ENCODE measurements around the gene SH3PXD2A. TPM values are rescaled to one million over a fixed set of nuclear protein-coding genes. Genes with fewer than 3 reads are reported as not detected.

The SH3PXD2A gene
- total and polyA plus RNA-seq, 2 of the 4 experiments (the other 2 are of a cell fraction), result 6.3 to 23.0 TPM

- Histone ChIP-seq H4K20me1 (ENCODE audit: insufficient read depth, low read length) (peaks cover 9% of the 10 kb centered on the region), H3K9me3 (ENCODE audit: control insufficient read depth, insufficient read depth, low read length) (no peaks in the 10 kb centered on the region), H2AK9ac (replicated peaks; ENCODE audit: low read depth, low read length, poor library complexity) (no peak overlapping the region), H3K27me3 (ENCODE audit: control insufficient read depth, insufficient read depth, low read length) (no peaks in the 10 kb centered on the region), H3K14ac (replicated peaks; ENCODE audit: low read depth, low read length) (no peak overlapping the region), H2AK5ac (ENCODE audit: low read depth, low read length) (no peak overlapping the region), H3K9ac (ENCODE audit: low read depth, low read length) (no peak overlapping the region), H2BK15ac (ENCODE audit: low read depth, low read length) (no peak overlapping the region), H3K4ac (ENCODE audit: low read depth, low read length) (no peak overlapping the region), H2BK120ac (ENCODE audit: low read depth, low read length) (no peak overlapping the region), H4K91ac (ENCODE audit: insufficient read depth, low read depth, low read length) (no peak overlapping the region), H3K9me1 (ENCODE audit: insufficient read depth, low read length) (peaks cover 4% of the 10 kb centered on the region), H3K4me2 (ENCODE audit: low read depth, low read length) (no peak overlapping the region), H3K36me3 (ENCODE audit: control insufficient read depth, insufficient read depth, low read length) (peaks cover 5% of the 10 kb centered on the region; the same call in 1 of the 2 replicates), H2BK5ac (ENCODE audit: low read depth, low read length, poor library complexity, severe bottlenecking) (no peak overlapping the region), H2AFZ (replicated peaks; ENCODE audit: low read length, poor library complexity) (no peak overlapping the region), H3K18ac (ENCODE audit: low read depth, low read length) (no peak overlapping the region), H3K23ac (ENCODE audit: low read depth, low read length) (no peak overlapping the region), H3K4me3 (ENCODE audit: insufficient read depth, low read depth, low read length) (no peak overlapping the region), H2BK20ac (ENCODE audit: low read depth, low read length) (no peak overlapping the region), H4K8ac (ENCODE audit: low read depth in 2 of 2, low read length in 2 of 2) (no peak overlapping the region), H3K27ac (ENCODE audit: insufficient read depth, low read length) (no peak overlapping the region), H3K56ac (ENCODE audit: extremely low read depth, insufficient read depth, low read length) (no peak overlapping the region), H3K4me1 (ENCODE audit: control insufficient read depth, insufficient read depth, low read length) (peaks cover 26% of the 10 kb centered on the region), H4K5ac (ENCODE audit: low read depth, low read length) (no peak overlapping the region), H3K79me1 (ENCODE audit: low read depth in 1 of 2, low read length in 2 of 2) (peaks cover 0 to 13% of the 10 kb centered on the region in 2 experiments; a peak in 1 of 4 replicates)
- intact Hi-C loops (cut with micrococcal nuclease), result no loop called here
- no CpG with 5 or more reads among the region's 2 CpGs for WGBS, 2 experiments (ENCODE audit: extremely low coverage in 2 of 2, insufficient read length in 1 of 2)
- BruUV-seq (replicated peaks), result no TSS peak
- no peak for TF ChIP-seq SMC3 (IDR thresholded peaks at IDR 0.05; ENCODE audit: low read depth, low read length)
- no peak for TF ChIP-seq MAZ (IDR thresholded peaks at IDR 0.05; ENCODE audit: borderline replicate concordance, low read depth, low read length)
- TF ChIP-seq RCOR1 (IDR thresholded peaks at IDR 0.05; ENCODE audit: insufficient replicate concordance, low read length), result no peak
- no peak for TF ChIP-seq POLR2A (IDR thresholded peaks at IDR 0.05; ENCODE audit: low read depth, low read length)
- TF ChIP-seq RFX5 (IDR thresholded peaks at IDR 0.05; ENCODE audit: low read depth, low read length), result no peak
- TF ChIP-seq FOS (IDR thresholded peaks at IDR 0.05; ENCODE audit: low read depth, low read length), result no peak
- TF ChIP-seq RAD21 (IDR thresholded peaks at IDR 0.05; ENCODE audit: low read length), result no peak
- TF ChIP-seq CEBPB (IDR thresholded peaks at IDR 0.05; ENCODE audit: low read depth, low read length), result no peak
- TF ChIP-seq ELK1 (IDR thresholded peaks at IDR 0.05; ENCODE audit: borderline replicate concordance, low read depth, low read length), result no peak
- no peak for TF ChIP-seq CTCF (conservative IDR thresholded peaks at IDR 0.05; ENCODE audit: low read depth, low read length)
- no peak for TF ChIP-seq CHD1 (IDR thresholded peaks at IDR 0.05; ENCODE audit: low read depth, low read length)
- no peak for TF ChIP-seq USF2 (IDR thresholded peaks at IDR 0.05; ENCODE audit: low read depth, low read length)
- no peak for TF ChIP-seq BHLHE40 (IDR thresholded peaks at IDR 0.05; ENCODE audit: low read depth, low read length)
- no peak for TF ChIP-seq NFE2L2 (IDR thresholded peaks at IDR 0.05; ENCODE audit: low read depth, low read length)
- TF ChIP-seq MXI1 (IDR thresholded peaks at IDR 0.05; ENCODE audit: borderline replicate concordance, low read depth, low read length), result no peak
- no peak for TF ChIP-seq MAFK (IDR thresholded peaks at IDR 0.05; ENCODE audit: low read depth, low read length)
- in situ Hi-C loops (cut with MboI; ENCODE audit: low sequenced_read_pairs), result no loop called here
- dilution Hi-C loops (cut with HindIII; ENCODE audit: low sequenced_read_pairs, unreplicated experiment), result no loop called here
- no peak for ATAC-seq (ENCODE audit: low read depth)
- ChIA-PET CTCF (interaction anchor here (0.5 to 0.6 kb wide), 2 partner anchors 18 to 21 kb away, joined by 3 read pairs; no protein-coding TSS in a partner anchor), POLR2A (ENCODE audit: unreplicated experiment) (no interaction called here)
- no peak for DNase-seq
These were observed 35.3 kb upstream of the SH3PXD2A start for GRCh38 chr10:103890688-103891087.
